ENCODE results near the gene GAK.

GAK gene

DNA sequence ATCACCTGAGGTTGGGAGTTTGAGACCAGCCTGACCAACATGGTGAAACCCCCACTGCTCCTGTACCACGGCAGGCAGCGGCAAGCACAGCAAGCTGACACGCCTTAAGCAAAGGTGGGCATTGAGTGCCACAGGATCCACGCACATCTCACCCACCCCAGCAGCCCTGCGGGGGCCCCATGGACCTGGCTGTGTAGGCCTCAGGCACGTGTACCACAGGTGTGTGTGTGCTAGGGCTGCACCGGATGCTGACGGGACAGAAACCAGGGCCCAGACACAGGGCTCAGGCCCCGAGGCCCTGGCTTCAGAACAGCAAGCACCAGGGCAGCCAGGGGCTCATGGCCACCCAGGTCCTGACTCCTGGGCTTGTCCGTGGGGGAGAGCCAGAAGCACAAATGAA is 46.8 kb downstream of the GAK start:
- DNase-seq, result no peak

DNA sequence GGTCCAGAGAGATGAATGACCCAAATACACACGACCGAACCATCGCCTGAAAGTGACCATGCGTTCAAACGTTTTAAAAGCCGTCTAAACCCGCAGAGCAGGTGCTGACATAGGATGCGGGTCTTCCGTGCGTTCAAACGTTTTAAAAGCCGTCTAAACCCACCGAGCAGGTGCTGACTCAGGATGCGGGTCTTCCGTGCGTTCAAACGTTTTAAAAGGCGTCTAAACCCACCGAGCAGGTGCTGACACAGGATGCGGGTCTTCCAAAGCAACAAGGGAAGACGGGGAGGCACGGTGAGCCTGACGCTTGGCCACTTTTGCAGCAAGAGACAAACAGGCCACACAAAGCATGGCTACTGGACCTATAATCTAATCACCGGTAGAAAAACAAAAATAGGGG is 47.2 kb downstream of the GAK start:
- DNase-seq, result no peak

DNA sequence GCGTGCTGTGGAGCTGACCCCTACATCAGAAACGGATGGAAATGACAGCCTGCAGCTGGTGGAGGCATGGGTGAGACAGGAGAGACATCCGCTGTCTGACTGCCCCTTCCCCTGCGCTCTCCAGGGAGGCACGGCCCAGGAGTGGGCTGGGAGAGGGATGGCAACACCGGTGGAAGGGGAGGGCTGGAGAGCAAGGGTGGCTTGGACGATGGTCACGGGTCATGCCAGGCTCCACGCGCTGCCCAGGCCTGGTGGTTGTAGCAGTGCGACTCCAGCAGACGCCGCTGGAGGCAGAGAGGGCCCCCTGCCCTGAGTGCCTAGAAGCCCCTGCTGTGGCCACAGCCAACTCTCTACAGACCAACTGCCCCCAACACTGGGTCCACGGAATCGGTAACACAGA is 47.9 kb downstream of the GAK start:
- no peak for DNase-seq

DNA sequence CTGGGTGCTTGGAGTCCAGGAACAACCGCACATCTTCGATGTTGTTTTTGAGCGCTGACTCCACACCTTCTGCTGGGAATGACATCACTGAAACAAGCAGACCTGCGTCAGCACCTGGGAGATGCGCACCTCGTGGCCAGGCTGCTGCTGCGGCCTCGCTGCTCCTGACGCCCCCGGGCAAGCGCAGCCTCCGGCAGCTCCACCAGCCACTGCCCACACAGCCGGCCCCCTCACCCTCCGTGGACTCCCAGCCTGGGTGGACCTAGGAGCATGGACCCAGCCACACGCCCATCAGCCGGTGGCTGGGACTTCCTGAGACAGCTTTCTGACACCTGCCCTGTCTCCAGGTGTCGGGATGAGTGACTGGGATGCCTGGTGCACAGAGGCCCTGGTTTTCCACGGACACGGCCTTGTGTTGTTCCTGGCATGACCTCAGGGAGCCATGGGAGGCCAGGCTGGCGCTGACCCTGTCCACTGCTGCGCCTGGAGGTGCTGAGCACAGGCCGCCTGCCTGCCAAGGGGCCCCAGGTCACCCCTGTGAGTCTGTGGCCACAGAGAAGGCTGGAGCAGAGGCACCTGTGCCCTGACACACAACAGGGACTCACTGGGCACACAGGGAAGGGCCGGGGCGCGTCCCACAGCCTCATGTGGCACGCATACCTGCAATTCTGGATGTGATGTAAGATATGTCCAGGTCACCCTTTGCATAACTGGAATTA is 48.6 kb downstream of the GAK start:
- DNase-seq, result no peak

DNA sequence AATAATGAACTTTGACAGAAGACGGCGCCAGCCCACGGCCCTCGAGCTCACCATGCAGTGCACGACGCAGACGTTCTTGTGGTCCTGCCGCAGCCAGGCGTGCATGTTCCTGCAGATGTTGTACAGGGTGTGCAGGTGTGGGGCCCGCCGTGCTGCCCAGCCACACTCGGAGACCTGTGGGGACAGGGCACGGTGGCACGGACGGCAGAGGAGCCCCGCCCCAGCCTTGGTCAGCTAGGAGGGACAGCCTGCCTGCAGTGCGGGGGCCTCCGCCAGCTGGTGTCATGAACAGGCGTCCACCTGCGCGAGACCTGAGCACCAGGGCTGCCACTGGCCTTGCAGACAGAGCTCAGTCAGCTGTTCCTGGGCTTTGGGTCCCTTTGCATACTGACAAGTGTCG is 49.5 kb downstream of the GAK start:
- no peak for DNase-seq

DNA sequence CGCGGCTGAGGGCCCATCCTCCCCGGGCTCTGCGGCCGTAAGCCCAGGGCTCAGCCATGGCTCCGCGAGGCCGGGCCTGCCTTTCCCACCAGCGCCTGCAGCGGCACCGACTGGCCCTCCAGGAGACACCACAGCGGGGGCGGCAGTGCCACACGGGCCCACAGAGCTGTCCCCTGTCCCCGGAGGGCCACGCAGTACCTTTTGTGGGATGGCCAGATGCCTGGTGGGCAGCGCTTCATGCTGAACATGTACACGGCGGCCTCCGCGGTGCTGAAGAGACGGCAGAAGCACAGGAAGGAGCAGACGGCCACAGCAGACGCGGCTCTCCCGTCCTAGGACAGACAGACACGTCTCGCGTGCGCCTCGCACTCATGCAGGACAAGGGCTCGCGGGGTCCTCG is 50.4 kb downstream of the GAK start:
- DNase-seq, result no peak

DNA sequence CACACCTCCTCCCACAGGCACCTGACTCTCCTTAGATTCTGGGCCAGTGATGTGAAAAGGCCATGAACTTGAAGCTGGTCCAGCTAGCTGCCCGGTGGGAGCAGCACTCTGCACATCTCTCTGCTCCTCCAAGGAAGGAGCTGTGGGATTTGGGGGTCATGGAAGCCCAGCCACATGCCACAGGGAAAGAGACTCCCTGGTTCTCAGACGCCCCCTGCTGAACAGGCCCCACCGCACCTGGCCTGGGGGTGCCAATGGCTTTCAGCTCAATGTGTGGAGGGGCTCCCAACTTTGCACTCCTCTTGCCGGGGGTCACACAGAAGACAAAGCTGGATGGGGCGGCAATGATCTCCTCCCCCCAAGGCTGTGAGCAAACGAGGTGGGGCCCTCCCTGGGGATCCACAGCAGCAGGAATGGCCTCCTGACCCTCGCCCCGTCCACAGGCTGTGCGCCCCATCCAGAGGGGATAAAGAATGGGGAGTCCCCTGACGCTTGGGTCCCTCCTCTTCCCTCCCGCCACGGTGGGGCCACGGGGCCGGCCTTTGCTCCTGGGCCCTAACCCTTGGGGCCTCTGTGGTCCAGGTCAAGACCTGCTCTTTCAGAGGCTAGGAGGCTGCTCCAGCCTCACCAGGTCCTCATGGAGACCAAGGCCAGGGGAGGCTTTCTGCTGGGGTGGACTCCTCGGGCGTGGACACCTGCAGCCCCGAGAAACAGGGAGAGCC is 51.3 kb downstream of the GAK start:
- no peak for DNase-seq

DNA sequence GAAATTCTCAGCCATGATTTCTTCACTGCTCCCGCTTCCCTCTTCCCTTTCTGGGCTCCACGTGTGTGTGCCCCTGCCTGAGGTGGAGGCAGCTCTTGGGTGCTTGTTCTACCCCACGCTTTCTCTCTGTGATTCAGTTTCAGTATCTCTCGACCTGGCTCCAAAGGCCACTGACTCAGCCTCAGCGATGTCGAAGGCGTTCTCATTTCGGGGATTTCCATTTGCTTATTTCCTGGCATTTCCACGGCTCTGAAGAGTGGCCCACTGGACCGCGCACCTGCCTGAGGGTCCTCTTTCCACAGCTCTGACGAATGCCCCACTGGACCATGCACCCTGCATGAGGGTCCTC is 52.4 kb downstream of the GAK start:
- no peak for DNase-seq

DNA sequence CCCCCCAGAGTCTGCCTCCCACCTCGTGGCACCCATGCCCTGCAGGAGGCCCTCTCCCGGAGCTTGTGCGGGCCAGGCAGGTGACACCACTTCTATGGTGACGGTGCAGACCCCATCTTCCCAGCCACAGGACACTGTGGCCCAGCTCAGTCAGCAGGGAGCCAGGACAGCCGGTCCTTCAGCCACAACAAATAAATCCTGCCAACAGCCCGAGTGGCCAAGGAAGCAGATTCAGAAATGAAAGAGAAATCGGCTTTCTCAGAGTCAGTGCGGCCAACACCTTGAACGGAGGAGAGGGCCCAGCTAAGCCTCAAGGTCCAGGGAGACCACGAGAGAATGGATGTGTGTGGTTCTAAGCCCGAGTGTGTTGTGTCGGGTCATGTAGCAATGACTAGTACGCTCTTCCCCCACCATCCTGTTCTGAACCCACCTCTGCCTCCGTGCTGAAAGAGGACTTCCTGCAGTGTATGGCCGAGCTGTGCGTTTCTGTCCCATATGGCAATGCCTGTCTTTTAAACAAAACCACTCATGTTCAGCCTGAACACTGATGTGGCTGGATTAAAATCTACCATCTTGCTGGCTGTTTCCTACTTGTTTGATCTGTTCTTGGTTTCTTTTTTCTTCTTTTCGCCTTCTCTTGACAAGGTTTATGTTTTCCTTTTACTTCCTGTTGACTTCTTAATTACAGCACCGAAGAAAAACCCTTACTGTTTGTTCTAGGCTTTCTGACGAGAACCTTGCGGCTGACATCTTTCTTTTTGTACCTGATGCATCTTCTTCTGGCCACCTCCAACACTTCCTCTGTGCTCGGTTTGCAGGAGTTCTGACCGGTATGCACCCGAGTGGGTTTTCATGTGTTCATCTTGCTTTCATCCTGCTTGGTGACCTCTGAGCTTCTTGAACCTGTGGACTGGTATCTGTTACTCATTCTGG is 53.1 kb downstream of the GAK start:
- DNase-seq, result no peak

DNA sequence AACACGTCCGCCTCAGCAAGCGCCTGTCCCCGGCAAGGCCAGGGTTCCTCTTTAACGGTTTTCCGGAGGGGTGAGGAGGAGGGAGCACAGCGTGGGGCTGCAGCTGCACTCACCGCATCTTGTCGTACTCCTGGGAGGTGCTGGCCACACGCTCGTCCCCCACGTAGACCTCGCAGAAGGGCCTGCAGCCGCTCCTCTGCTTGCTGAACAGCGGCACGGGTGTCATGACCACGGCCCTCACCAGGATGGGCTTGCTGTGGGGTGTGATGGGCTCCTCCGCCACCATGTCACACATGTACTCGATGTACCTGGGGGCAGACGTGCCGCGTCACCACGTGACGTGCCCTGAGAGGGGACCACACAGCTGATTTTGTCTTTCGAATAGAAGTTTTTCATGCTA is 54.6 kb downstream of the GAK start:
- no peak for DNase-seq

DNA sequence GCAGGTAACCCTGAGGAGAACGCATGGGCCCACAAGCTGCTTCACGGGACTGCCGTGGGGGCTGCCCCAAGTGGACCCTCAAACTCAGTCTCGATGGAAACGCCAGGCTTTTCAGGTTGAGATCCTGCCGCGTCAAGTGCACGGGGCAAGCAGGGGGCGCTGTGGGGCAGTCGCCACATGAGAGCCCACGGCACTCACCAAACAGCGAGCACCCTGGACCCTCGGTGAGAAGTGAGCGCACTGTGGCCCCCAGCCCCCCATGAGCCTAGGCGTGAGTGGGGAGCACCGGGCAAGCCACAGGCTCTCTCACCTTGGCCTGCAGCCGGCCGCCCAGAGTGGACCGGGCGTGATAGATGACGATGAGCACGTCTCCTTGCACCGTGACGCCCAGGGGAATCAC is 55.3 kb downstream of the GAK start:
- no peak for DNase-seq

DNA sequence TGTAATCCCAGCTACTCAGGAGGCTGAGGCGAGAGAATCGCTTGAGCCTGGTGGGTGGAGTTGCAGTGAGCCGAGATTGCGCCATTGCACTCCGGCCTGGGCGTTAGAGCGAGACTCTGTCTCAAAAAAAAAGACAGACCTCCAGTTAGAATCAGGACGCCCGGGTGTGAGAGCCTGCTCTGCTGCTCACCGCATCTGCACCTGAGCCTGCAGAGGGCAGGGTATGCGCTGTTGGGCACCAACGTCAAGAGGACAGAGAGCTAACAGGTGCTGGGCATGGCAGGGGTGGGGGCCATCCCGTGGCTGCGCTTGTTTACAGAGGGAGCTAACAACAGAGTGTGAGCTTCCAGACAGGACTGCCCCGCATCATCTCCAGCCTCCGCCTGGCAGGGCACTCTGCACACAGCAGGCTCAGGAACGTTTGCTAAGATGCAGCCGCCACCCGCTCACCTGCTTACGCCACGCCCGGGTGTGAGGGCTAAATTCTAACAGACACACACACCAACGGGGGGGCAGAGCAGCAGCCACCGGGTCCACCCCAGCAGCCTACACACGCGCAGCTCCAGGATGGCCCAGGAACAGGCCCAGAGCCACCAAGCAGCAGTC is 56.2 kb downstream of the GAK start:
- DNase-seq, result no peak

DNA sequence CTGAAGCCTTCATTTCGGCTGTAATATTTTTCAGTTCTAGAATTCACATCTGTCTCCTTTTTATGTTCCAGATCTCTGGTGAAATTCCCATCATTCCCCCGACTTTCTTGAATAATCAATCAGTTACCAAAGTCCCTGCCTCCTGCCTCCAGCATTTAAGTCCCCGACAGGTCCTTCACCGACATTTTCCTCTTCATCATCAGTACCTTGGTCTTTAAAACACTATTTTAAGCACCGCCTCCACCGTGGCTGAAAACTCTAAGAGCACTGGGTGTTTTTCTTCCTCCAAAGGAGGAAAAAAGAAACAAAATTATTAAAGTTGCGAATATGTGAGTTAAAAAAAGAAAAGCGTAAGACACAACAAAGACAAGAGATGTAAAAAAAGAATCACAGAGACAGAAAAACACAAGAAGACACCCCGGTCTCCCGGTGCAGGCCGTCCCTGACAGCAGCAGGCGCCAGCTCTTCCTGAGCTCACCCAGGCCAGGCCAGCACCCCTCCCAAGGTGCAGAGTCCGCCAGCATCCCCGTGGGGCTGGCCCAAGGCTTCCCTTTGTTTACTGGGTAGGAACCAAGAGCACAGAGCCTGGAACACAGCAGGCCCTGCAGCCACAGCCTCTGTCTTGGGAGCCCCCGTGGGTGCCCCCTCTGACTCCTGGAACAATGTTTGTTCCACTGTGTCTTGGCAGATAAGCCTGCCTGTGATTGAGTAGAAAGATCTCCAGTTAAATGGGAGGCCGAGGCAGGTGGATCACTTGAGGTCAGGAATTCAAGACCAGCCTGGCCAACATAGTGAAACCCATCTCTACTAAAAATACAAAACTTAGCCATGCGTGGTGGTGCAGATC is 56.9 kb downstream of the GAK start:
- no peak for DNase-seq

DNA sequence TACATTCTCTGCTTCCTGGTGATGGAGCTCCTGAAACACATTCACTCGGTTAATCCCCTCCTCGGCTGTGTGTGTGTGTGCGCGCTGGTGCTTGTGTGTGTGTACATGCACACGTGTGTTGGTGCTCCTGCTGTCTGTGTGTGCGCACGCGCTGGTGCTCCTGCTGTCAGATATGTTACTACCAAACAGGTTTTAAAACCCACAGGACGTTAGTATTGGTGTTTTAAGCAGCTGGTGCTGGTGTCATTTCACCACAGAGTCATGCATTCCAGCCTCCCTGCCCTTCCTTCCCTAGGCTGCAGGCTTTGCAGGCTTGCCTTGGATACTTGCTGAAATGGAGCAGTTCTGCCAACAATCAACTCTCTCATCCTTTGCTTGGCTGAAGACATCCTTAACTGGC is 58.1 kb downstream of the GAK start:
- DNase-seq, result no peak

DNA sequence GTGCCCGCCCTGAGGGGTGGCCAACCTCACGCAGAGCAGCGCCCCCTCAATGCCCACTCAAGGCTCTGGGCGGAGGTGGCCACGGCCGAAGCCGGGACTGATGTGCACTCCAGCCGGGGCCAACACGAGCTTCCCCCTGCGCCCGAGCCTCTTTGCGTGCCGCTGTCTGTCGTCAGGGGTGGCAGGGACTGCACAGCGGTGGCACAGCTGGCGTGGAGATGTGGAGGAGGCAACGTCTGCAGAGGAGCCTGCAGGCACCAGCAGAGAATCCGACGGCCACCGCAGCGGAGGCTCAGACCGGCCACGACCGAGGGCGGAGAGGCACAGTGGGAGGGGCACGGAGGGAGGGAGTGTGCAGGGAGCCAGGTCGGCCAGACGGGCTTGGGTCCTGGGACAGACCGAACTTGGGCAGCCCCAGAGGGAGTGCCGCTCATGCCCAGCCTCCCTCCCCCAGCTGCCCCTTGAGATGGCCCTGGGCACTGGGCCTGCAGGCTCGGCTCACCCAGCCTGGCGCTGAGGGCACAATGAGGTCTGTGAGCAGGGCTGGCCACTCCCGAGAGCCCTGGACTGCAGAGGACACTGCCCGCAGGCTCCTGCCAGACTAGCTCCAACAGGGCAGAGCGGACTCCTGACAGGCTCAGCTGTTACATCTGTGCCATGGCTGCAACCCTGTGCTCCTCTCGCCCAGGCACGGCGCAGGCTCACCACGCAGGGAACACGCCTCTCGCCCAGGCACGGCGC is 59.7 kb downstream of the GAK start:
- DNase-seq, result no peak

DNA sequence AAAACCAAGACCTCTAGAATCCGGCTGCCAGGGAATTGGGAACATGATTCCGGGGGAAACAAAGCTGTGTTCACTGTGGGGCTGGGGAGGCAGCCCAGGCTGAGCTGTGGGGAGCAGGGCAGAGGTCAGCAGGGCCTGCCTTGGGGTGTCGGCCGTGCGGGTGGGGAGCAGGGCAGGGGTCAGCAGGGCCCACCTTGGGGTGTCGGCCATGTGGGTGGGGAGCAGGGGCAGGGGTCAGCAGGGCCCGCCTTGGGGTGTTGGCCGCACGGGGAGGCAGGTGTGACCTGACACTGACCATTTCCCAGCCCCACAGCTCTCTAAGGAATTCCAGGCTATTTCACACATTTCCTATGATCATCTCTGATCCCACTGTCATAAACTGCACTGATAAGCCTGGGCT is 60.6 kb downstream of the GAK start:
- no peak for DNase-seq

DNA sequence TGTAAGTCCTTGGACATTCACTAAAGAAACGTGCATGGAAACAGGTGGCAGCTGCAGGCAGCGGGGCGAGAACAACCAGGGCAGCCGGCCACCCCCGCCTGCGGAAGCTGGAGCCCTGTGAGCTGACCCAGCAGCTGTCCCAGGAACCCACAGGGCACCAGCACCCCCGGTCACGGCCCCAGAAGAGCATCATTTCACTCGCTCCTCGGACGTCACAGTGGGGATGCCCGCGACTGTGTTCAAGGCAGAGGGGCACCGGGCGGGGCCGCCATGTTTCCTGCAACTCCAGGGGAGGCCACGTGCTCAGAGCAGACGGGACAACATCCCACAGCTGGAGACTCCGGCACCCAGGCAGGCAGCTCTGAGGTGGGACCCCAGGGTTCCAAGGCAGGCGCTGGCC is 61.2 kb downstream of the GAK start:
- DNase-seq, result no peak

DNA sequence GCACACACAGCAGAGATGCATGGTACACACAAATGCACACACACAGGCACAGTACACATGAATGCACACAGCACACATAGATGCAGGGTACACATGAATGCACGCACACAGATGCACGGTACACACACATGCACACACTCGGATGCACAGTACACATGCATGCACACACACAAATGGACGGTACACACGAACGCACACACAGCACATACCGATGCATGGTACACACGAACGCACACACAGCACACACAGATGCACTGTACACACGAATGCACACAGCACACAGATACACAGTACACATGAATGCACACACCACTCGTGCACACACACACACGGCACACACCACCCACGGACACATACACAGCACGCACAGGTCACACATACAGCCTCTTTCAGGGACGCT is 62.3 kb downstream of the GAK start:
- DNase-seq, result no peak

DNA sequence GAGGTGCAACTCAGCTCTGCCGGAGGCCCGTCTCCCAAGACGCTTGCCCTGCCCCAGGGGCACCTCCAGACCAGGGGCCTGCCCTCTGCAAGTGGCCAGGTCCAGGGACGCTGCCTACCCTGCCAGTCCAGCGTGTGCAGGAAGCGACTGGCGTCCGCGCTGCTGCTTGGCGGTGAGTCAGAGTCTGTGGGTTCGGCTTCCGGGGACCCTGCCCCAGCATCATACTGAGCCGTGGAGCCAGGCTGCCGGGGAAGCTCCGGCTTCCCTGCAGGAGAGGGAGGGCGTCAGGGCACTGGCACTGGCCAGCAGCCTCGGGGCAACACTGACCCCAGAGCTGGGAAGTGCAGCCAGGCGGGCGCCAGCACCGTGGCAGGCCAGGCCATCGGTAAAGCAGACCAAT is 63.7 kb downstream of the GAK start:
- DNase-seq, result no peak

DNA sequence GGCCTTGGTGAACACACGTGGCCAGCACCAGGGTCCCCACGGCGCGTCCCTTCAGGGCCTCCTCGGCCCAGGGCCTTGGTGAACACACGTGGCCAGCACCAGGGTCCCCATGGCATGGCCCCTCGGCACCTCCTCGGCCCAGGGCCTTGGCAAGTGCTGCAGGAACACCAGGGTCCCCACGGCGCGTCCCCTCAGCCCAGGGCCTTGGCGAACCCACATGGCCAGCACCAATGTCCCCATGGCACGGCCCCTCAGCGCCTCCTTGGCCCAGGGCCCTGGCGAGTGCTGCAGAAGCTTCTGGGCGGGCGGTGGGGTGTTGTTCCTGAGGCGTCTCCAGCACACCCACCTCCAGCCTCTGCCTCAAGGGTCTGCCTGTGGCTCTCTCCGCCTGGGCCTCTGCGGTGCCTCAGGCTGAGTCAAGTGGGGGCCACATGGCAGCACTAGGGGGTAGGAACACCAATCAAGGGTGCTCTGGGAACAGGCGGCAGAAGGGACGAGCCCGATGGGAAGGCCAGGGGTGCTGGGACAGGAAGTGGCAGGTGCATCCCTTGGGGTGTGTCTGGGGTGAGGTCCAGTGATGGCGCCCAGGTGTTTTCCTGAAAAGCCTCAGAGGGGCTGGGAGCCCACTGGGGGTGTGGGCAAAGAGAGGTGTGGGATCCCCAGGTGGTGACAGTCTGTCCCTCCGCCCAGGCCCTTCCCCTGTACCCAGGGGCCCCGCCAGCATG is 64.4 kb downstream of the GAK start:
- no peak for DNase-seq

DNA sequence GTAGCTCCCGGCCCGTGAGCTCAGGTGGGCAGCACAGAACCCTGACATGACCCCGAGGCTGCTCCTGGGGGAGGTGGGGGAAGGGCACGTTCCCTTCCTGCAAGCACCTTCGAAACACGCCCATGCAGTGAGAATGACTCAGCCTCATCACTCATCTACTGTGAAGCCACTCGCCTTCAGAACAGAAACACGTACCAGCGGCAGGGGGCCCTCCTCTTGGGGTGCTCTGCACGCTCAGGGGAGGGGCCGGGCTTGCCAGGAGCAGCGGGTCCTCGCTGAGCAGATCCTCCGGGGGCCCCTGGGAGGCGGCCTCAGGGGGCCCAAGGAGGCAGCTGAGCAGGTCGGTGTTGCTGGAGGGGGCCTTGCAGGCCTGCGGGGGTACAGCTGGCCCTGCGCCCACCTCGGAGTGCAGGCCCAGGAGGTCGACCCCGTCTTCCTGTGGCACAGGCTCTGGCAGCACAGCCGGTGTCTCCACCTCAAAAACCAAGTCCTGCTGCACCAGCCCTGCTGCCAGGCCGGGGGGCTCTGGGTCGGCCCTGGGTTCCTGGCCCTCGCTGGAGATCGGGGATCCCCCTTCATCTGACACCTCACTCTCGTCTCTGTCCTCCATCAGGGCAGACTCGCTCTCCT is 65.2 kb downstream of the GAK start:
- no peak for DNase-seq
